HCT116 (cell line): ENCODE results near the gene EPPIN. TPM values are rescaled to one million over a fixed set of nuclear protein-coding genes. Genes with fewer than 3 reads are reported as not detected.

Experiments
- ATAC-seq: fragments of 200-7000 bp; cut with Tn5 transposase; 2 replicates; pipeline ENCODE4 v1.9.1; 2020; ENCODE audit warnings: mild to moderate bottlenecking, moderate library complexity
- BruUV-seq: library from RNA; stranded (reverse); fragments of 400-500 nt; replicated peaks from 2 replicates; lab custom pipeline; 2021; lab: Mats Ljungman, UMichigan
- CTCF ChIA-PET: fragments of 300-600 bp; sonication (Branson Sonifier 250); formaldehyde crosslinking; loops from one replicate; lab custom pipeline; 2021; ENCODE audit warnings: antibody characterized with exemption; lab: Charles Lee
- POLR2A ChIA-PET: fragments of 300-600, 350-600 bp; sonication (Branson Sonifier 250); formaldehyde crosslinking; loops from one replicate; lab custom pipeline; 2021; ENCODE audit warnings: antibody characterized with exemption; lab: Charles Lee
- RAD21 ChIA-PET, 2 experiments: fragments of 300-600 bp; sonication (Branson Sonifier 250); formaldehyde crosslinking; loops; one replicate each; lab custom pipeline; 2023; ENCODE audit warnings: low total read pairs in 2 of 2; ENCODE audit not compliant: uncharacterized antibody in 2 of 2, unreplicated experiment in 2 of 2, low non-redundant PET in 1 of 2; lab: Charles Lee
- DNase-seq: peaks from one replicate; pipeline ENCODE4 v3.0.0-alpha.2; 2010; ENCODE audit warnings: low read depth, low spot score
- H2AFZ ChIP-seq: fragments of 200-600 bp; shearing (Covaris generic), sonication (generic); 2 replicates; pipeline ENCODE4 v1.6.1; 2017; ENCODE audit warnings: low read depth, mixed run types, mixed read lengths, antibody characterized with exemption, low read length; ENCODE audit not compliant: poor library complexity, severe bottlenecking
- H3K27ac ChIP-seq: 2 replicates; pipeline ENCODE4 v1.5.1; 2012; ENCODE audit warnings: low read depth, low read length
- H3K27me3 ChIP-seq: fragments of 200-600 bp; sonication (generic); 2 replicates; pipeline ENCODE4 v1.6.1; 2016; ENCODE audit warnings: mixed run types, low read length, mixed read lengths; ENCODE audit not compliant: insufficient read depth
- H3K36me3 ChIP-seq, 2 experiments: fragments of 200-500 bp in 1 of 2; fragments of 200-600 bp in 1 of 2; sonication (Bioruptor generic) in 1 of 2; sonication (generic) in 1 of 2; 2 replicates each; pipeline versions ENCODE4 v1.5.1 to v1.6.1; 2014 to 2016; ENCODE audit warnings: low read length in 2 of 2, inconsistent platforms in 1 of 2, mixed read lengths in 1 of 2, mixed run types in 1 of 2; ENCODE audit not compliant: insufficient read depth in 2 of 2, control insufficient read depth in 1 of 2
- H3K4me1 ChIP-seq, 2 experiments: fragments of 200-600 bp in 1 of 2; sonication (generic) in 1 of 2; 2 replicates each; pipeline versions ENCODE4 v1.5.1 to v1.6.1; 2012 to 2017; ENCODE audit warnings: low read length in 2 of 2, inconsistent platforms in 1 of 2, mild to moderate bottlenecking in 1 of 2, mixed read lengths in 1 of 2, mixed run types in 1 of 2, moderate library complexity in 1 of 2; ENCODE audit not compliant: insufficient read depth in 2 of 2, control insufficient read depth in 1 of 2
- H3K4me2 ChIP-seq: fragments of 200-600 bp; sonication (generic); 2 replicates; pipeline ENCODE4 v1.6.1; 2017; ENCODE audit warnings: mixed run types, low read length, mixed read lengths
- H3K4me3 ChIP-seq, 2 experiments: fragments of 200-600 bp in 1 of 2; sonication (generic) in 1 of 2; replicated peaks in 1 of 2; 2 replicates each; pipeline ENCODE4 v1.5.1; 2011 to 2016; ENCODE audit warnings: low read length in 2 of 2, control low read depth in 1 of 2, low read depth in 1 of 2, mild to moderate bottlenecking in 1 of 2, mixed read lengths in 1 of 2, mixed run types in 1 of 2
- H3K79me2 ChIP-seq: fragments of 200-600 bp; sonication (generic); 2 replicates; pipeline ENCODE4 v1.6.1; 2017; ENCODE audit warnings: mild to moderate bottlenecking, mixed run types, low read length, moderate library complexity, mixed read lengths; ENCODE audit not compliant: insufficient read depth
- H3K9ac ChIP-seq: fragments of 200-600 bp; sonication (generic); 2 replicates; pipeline ENCODE4 v1.6.1; 2016; ENCODE audit warnings: low read length, mixed read lengths
- H3K9me2 ChIP-seq: fragments of 200-600 bp; sonication (generic), shearing (Covaris generic); 2 replicates; pipeline ENCODE4 v1.6.1; 2017; ENCODE audit warnings: mixed run types, mild to moderate bottlenecking, moderate library complexity; ENCODE audit not compliant: insufficient read depth
- H3K9me3 ChIP-seq, 2 experiments: fragments of 200-500 bp in 1 of 2; fragments of 200-600 bp in 1 of 2; sonication (Bioruptor generic) in 1 of 2; sonication (generic) in 1 of 2; 2 replicates each; pipeline ENCODE4 v1.6.1; 2014 to 2017; ENCODE audit warnings: low read length in 2 of 2, mixed read lengths in 2 of 2, inconsistent platforms in 1 of 2, low read depth in 1 of 2, mild to moderate bottlenecking in 1 of 2, mixed run types in 1 of 2, moderate library complexity in 1 of 2; ENCODE audit not compliant: control insufficient read depth in 1 of 2, insufficient read depth in 1 of 2
- H4K20me1 ChIP-seq: fragments of 200-600 bp; sonication (generic), shearing (Covaris generic); 2 replicates; pipeline ENCODE4 v1.6.1; 2017; ENCODE audit warnings: mixed run types, mild to moderate bottlenecking, moderate library complexity; ENCODE audit not compliant: insufficient read depth
- EGR1 ChIP-seq: IDR thresholded peaks from 2 replicates; pipeline ENCODE4 v1.6.1; 2012; ENCODE audit warnings: low read depth
- ELF1 ChIP-seq: IDR thresholded peaks from 2 replicates; pipeline ENCODE4 v1.6.1; 2012; ENCODE audit warnings: low read depth, borderline replicate concordance
- EZH2phosphoT487 ChIP-seq: fragments of 200-600 bp; IDR thresholded peaks from 2 replicates; pipeline ENCODE4 v1.6.1; 2018; ENCODE audit warnings: antibody characterized with exemption, borderline replicate concordance
- FOSL1 ChIP-seq: IDR thresholded peaks from 2 replicates; pipeline ENCODE4 v1.6.1; 2012; ENCODE audit warnings: low read depth
- JUND ChIP-seq: IDR thresholded peaks from 2 replicates; pipeline ENCODE4 v1.6.1; 2012
- POLR2AphosphoS5 ChIP-seq: IDR thresholded peaks from 2 replicates; pipeline ENCODE4 v1.6.1; 2011; ENCODE audit warnings: mild to moderate bottlenecking, low read depth, low read length, moderate library complexity
- SIN3A ChIP-seq: IDR thresholded peaks from 2 replicates; pipeline ENCODE4 v1.6.1; 2012; ENCODE audit warnings: low read depth
- SP1 ChIP-seq: IDR thresholded peaks from 2 replicates; pipeline ENCODE4 v1.6.1; 2012; ENCODE audit warnings: low read depth
- YY1 ChIP-seq: IDR thresholded peaks from 2 replicates; pipeline ENCODE4 v1.6.1; 2011; ENCODE audit warnings: low read length, low read depth, moderate library complexity, mild to moderate bottlenecking; ENCODE audit not compliant: insufficient replicate concordance; ENCODE audit errors: extremely low read depth
- ZFX ChIP-seq: fragments of 450-650 bp; IDR thresholded peaks from 2 replicates; pipeline ENCODE4 v1.6.1; 2017
- ZNF274 ChIP-seq: fragments of 200-500 bp; sonication (Bioruptor generic); IDR thresholded peaks from 2 replicates; pipeline ENCODE4 v1.6.1; 2014; ENCODE audit warnings: mild to moderate bottlenecking, low read depth, low read length, inconsistent platforms
- intact Hi-C: fragments of 100-400 bp; cut with micrococcal nuclease; formaldehyde crosslinking; loops from 2 replicates; pipeline ENCODE4 v1.10.0; 2022
- total RNA-seq: library from RNA; stranded (reverse); gene quantifications from one replicate; pipeline ENCODE4 v1.2.1, GENCODE V29; 2021; ENCODE audit not compliant: unreplicated experiment
- TF ChIP-seq, protein P1 (sequence below): IDR thresholded peaks from 2 replicates; pipeline ENCODE4 v1.6.1; 2011; ENCODE audit warnings: mild to moderate bottlenecking, low read length, moderate library complexity; ENCODE audit not compliant: insufficient replicate concordance; ENCODE audit errors: extremely low read depth
- TF ChIP-seq, protein P2 (sequence below): IDR thresholded peaks from 2 replicates; pipeline ENCODE4 v1.6.1; 2012
- TF ChIP-seq, protein P3 (sequence below): IDR thresholded peaks from 2 replicates; pipeline ENCODE4 v1.6.1; 2012; ENCODE audit warnings: low read depth

EPPIN gene
- total RNA-seq, 1 experiment from 2014 or later = not detected

DNA sequence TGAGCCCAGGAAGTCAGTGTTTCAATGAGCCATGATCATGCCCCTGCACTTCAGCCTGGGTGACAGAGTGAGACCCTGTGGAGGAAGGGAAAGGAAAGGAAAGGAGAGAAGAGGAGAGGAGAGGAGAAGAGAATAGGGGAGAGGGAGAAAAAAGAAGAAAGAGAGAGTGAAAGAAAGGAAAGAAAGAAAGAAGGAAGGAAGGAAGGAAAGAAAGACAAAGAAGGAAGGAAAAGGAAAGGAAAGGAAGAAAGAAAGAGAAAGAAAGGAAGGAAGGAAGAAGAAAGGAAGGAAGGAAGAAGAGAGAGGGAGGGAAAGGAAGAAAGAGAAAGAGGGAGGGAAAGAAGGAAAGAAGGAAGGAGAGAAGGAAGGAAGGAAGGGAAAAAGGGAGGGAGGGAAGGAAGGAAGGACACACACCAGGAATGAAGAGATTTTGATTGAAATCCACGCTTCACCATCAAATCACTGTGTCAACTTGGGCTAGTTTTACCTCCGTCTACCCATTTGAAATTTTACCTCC lies 17.6 kb upstream of the EPPIN start:
- ChIA-PET POLR2A (no interaction called here), CTCF (interaction anchor here (0.7 kb wide), 1 partner anchor 100 kb away, joined by 3 read pairs; no protein-coding TSS in a partner anchor), RAD21 (no interaction called here)
- H3K4me1 ChIP-seq = peaks cover 0 to 3% of the 10 kb centered on the region in 2 experiments; a peak in 1 of 4 replicates
- intact Hi-C loops = no loop called here
- H3K4me2 ChIP-seq = no peak overlapping the region
- H3K79me2 ChIP-seq = no peaks in the 10 kb centered on the region
- no peaks in the 10 kb centered on the region for H3K9me2 ChIP-seq
- no peaks in the 10 kb centered on the region for H3K9me3 ChIP-seq
- H4K20me1 ChIP-seq = no peaks in the 10 kb centered on the region
- ATAC-seq (no peak), DNase-seq (no peak)
- TF ChIP-seq EGR1 (no peak), YY1 (no peak), SP1 (no peak), EZH2phosphoT487 (no peak), POLR2AphosphoS5 (no peak), ZFX (no peak), JUND (no peak), SIN3A (no peak), FOSL1 (no peak), ZNF274 (no peak), ELF1 (no peak)
- TF ChIP-seq, protein P1, sequence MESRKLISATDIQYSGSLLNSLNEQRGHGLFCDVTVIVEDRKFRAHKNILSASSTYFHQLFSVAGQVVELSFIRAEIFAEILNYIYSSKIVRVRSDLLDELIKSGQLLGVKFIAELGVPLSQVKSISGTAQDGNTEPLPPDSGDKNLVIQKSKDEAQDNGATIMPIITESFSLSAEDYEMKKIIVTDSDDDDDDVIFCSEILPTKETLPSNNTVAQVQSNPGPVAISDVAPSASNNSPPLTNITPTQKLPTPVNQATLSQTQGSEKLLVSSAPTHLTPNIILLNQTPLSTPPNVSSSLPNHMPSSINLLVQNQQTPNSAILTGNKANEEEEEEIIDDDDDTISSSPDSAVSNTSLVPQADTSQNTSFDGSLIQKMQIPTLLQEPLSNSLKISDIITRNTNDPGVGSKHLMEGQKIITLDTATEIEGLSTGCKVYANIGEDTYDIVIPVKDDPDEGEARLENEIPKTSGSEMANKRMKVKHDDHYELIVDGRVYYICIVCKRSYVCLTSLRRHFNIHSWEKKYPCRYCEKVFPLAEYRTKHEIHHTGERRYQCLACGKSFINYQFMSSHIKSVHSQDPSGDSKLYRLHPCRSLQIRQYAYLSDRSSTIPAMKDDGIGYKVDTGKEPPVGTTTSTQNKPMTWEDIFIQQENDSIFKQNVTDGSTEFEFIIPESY = no peak
- TF ChIP-seq, protein P2, sequence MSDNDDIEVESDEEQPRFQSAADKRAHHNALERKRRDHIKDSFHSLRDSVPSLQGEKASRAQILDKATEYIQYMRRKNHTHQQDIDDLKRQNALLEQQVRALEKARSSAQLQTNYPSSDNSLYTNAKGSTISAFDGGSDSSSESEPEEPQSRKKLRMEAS = no peak
- TF ChIP-seq, protein P3, sequence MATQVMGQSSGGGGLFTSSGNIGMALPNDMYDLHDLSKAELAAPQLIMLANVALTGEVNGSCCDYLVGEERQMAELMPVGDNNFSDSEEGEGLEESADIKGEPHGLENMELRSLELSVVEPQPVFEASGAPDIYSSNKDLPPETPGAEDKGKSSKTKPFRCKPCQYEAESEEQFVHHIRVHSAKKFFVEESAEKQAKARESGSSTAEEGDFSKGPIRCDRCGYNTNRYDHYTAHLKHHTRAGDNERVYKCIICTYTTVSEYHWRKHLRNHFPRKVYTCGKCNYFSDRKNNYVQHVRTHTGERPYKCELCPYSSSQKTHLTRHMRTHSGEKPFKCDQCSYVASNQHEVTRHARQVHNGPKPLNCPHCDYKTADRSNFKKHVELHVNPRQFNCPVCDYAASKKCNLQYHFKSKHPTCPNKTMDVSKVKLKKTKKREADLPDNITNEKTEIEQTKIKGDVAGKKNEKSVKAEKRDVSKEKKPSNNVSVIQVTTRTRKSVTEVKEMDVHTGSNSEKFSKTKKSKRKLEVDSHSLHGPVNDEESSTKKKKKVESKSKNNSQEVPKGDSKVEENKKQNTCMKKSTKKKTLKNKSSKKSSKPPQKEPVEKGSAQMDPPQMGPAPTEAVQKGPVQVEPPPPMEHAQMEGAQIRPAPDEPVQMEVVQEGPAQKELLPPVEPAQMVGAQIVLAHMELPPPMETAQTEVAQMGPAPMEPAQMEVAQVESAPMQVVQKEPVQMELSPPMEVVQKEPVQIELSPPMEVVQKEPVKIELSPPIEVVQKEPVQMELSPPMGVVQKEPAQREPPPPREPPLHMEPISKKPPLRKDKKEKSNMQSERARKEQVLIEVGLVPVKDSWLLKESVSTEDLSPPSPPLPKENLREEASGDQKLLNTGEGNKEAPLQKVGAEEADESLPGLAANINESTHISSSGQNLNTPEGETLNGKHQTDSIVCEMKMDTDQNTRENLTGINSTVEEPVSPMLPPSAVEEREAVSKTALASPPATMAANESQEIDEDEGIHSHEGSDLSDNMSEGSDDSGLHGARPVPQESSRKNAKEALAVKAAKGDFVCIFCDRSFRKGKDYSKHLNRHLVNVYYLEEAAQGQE = no peak
- no peak overlapping the region for H2AFZ ChIP-seq
- no TSS peak for BruUV-seq
- H3K9ac ChIP-seq = no peak overlapping the region
- H3K4me3 ChIP-seq = no peak overlapping the region
- H3K36me3 ChIP-seq = no peaks in the 10 kb centered on the region
- peaks cover 17% of the 10 kb centered on the region; the same call in 1 of the 2 replicates for H3K27me3 ChIP-seq
- H3K27ac ChIP-seq = no peak overlapping the region
